ENCODE data around the gene ATP8B3. TPM values are rescaled to one million over a fixed set of nuclear protein-coding genes. Genes with fewer than 3 reads are reported as not detected.
A peak's percentile ranks its signal among the peaks of the same experiment; 100 is the strongest.

Gene ATP8B3
- total RNA-seq, 1 donor from 2014 or later = 0.41 TPM

DNA sequence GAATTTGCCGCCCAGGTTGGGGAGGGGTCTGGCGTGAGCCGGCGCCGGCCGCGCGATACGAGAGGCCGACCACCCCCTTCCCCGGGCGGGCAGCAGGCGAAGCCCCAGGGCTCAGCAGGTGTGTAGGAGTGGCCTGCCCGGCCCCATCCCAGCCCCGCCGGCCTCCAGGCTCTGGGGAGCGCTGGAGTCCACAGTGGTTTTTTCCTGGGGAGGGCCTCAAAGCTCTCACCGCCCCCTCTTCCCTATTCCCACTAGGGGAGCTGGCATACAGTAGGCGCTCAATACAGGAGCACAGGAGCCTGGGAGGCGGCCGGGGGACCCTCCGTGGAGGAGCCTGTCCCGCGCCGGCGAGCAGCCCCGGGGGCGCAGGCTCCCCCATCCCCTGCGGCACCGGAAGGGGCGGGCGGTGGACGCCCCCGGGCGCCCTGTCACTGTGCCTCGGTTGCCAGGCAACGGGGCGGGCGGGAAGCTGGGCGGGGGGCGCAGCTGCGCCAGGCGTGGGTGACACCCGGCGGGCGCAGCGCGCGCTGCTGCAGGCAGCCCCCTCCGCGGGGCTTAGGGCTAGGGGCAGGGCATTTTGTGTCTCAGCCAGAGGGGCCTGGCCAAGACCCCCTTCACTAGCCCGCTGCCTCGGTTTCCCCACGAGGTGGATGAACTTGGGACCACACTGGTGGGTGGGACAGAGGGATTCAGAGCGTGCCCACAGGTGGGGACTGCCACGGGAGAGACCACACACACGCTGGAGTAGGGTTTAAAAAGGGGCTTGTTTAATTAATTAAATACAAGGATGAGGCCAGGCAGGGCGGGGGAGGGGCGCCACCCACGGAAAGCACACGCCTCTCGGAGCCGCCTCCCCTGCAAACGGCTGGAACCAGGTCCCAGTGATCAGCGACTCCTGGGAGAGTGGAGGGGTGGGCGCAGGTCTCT lies 39.8 kb upstream of the ATP8B3 start:
- H3K27ac ChIP-seq (replicated peaks) = no peak overlapping the region
- DNase-seq = no peak
- no peaks in the 10 kb centered on the region for H3K9me3 ChIP-seq (replicated peaks)
- intact Hi-C loops (cut with micrococcal nuclease) = no loop called here
- H3K4me1 ChIP-seq = peaks cover 64% of the 10 kb centered on the region
- H3K36me3 ChIP-seq = no peaks in the 10 kb centered on the region
- TF ChIP-seq, protein P1, sequence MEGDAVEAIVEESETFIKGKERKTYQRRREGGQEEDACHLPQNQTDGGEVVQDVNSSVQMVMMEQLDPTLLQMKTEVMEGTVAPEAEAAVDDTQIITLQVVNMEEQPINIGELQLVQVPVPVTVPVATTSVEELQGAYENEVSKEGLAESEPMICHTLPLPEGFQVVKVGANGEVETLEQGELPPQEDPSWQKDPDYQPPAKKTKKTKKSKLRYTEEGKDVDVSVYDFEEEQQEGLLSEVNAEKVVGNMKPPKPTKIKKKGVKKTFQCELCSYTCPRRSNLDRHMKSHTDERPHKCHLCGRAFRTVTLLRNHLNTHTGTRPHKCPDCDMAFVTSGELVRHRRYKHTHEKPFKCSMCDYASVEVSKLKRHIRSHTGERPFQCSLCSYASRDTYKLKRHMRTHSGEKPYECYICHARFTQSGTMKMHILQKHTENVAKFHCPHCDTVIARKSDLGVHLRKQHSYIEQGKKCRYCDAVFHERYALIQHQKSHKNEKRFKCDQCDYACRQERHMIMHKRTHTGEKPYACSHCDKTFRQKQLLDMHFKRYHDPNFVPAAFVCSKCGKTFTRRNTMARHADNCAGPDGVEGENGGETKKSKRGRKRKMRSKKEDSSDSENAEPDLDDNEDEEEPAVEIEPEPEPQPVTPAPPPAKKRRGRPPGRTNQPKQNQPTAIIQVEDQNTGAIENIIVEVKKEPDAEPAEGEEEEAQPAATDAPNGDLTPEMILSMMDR (IDR thresholded peaks at IDR 0.05; ENCODE audit: borderline replicate concordance) = no peak
- H3K4me3 ChIP-seq = no peak overlapping the region
- no peaks in the 10 kb centered on the region for H3K27me3 ChIP-seq (ENCODE audit: low read depth)

- H3K27me3 ChIP-seq (ENCODE audit: low read depth) = no peaks in the 10 kb centered on the region
- TF ChIP-seq, protein P1 (IDR thresholded peaks at IDR 0.05; ENCODE audit: borderline replicate concordance) = peak; percentile 8
- no peak overlapping the region for H3K27ac ChIP-seq (replicated peaks)
- no peaks in the 10 kb centered on the region for H3K9me3 ChIP-seq (replicated peaks)
- no peaks in the 10 kb centered on the region for H3K36me3 ChIP-seq
- no peak overlapping the region for H3K4me3 ChIP-seq
- no peak for DNase-seq
- intact Hi-C loops (cut with micrococcal nuclease) = no loop called here
- H3K4me1 ChIP-seq = peaks cover 64% of the 10 kb centered on the region
Measured at GRCh38 chr19:1850809-1851653, 39.0 kb upstream of the ATP8B3 start.

DNA sequence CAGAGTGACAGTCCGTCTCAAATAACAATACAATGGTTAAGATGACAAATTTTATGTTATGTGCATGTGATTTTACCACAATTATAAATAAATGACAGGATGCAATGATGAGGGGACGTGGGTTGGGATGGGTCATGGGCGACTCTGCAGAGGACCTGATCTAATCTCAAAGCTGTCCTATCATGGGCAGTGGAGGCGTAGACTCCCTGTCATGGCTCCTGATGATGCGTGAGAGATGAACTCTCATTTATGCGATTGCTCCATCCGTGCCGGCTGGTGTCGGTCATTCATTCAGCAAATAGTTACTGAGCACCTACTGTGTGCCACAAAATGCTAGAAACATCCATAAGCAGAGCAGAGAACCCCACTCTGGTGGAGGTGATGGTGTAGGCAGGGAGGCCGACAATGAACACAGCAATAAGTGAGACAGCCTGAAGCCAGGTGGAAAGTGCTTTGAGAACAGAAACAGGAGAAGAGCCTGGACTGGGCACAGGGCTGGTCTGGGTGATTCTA lies 37.9 kb upstream of the ATP8B3 start:
- intact Hi-C loops (cut with micrococcal nuclease) = no loop called here
- H3K4me1 ChIP-seq = peaks cover 65% of the 10 kb centered on the region
- DNase-seq = no peak
- no peak overlapping the region for H3K4me3 ChIP-seq
- no peaks in the 10 kb centered on the region for H3K27me3 ChIP-seq (ENCODE audit: low read depth)
- peaks cover 4% of the 10 kb centered on the region for H3K36me3 ChIP-seq
- TF ChIP-seq, protein P1 (IDR thresholded peaks at IDR 0.05; ENCODE audit: borderline replicate concordance) = no peak
- H3K9me3 ChIP-seq (replicated peaks) = no peaks in the 10 kb centered on the region
- H3K27ac ChIP-seq (replicated peaks) = no peak overlapping the region

DNA sequence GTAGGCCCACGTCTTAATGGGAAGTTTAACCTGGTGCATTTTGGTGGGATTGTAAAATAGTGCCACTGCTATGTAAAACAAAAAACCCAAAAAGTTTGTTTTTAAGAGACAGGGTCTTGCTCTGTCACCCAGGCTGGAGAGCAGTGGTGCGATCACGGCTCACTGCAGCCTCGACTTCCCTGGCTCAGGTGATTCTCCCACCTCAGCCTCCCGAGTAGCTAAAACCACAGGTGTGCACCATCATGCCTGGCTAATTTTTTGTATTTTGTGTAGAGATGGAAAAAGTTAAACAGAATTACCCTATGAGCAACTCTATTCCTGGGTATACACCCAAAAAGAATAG lies 37.0 kb upstream of the ATP8B3 start:
- DNase-seq = no peak
- peaks cover 65% of the 10 kb centered on the region for H3K4me1 ChIP-seq

More for the DNA sequence above, 37.0 kb upstream of the ATP8B3 start:
- H3K4me3 ChIP-seq = no peak overlapping the region
- TF ChIP-seq, protein P1 (IDR thresholded peaks at IDR 0.05; ENCODE audit: borderline replicate concordance) = no peak
- H3K27me3 ChIP-seq (ENCODE audit: low read depth) = no peaks in the 10 kb centered on the region
- no peaks in the 10 kb centered on the region for H3K9me3 ChIP-seq (replicated peaks)
- H3K36me3 ChIP-seq = peaks cover 6% of the 10 kb centered on the region
- intact Hi-C loops (cut with micrococcal nuclease) = no loop called here
- peak overlapping the region; percentile 99 for H3K27ac ChIP-seq (replicated peaks)
